Measurements from ENCODE around the gene REX1BD.
A peak's percentile ranks its signal among the peaks of the same experiment; 100 is the strongest.
"Not testable (repeated sequence)": the region's sequence is repeated elsewhere in the genome, so short reads cannot be mapped to it uniquely, and the experiment has no call there.

Gene REX1BD

GRCh38 chr19:18577365-18577914 lies 11.2 kb upstream of the REX1BD start:
- DNase-seq: no peak

GRCh38 chr19:18580311-18580710 lies 8.3 kb upstream of the REX1BD start:
- DNase-seq: no peak

- DNase-seq: peak; percentile 79 to 82
These were observed 2.3 kb upstream of the REX1BD start for GRCh38 chr19:18586306-18586705.

GRCh38 chr19:18587561-18587960 lies 1.0 kb upstream of the REX1BD start:
- DNase-seq: no peak

- DNase-seq: peak in 1 of 2 donors; percentile 12
These were observed 512 bp upstream of the REX1BD start for GRCh38 chr19:18587962-18588610.

- peak; percentile 43 to 74 for DNase-seq
These were observed 1.0 kb downstream of the REX1BD start for GRCh38 chr19:18589380-18590272.

- DNase-seq: peak; percentile 15 to 17
These were observed 2.0 kb downstream of the REX1BD start for GRCh38 chr19:18590273-18591272.

GRCh38 chr19:18591735-18592385 lies 3.3 kb downstream of the REX1BD start:
- no peak for DNase-seq

- DNase-seq: not testable (repeated sequence)
These were observed 4.1 kb downstream of the REX1BD start for GRCh38 chr19:18592732-18593131.

- DNase-seq: no peak
These were observed 4.9 kb downstream of the REX1BD start for GRCh38 chr19:18593367-18594095.

GRCh38 chr19:18594096-18594823 lies 5.7 kb downstream of the REX1BD start:
- peak; percentile 65 to 84 for DNase-seq

GRCh38 chr19:18594824-18595373 lies 6.3 kb downstream of the REX1BD start:
- DNase-seq: no peak

- DNase-seq: no peak
These were observed 6.9 kb downstream of the REX1BD start for GRCh38 chr19:18595475-18595874.

- peak; percentile 79 to 81 for DNase-seq
These were observed 8.2 kb downstream of the REX1BD start for GRCh38 chr19:18596752-18597157.

GRCh38 chr19:18597809-18598660 lies 9.4 kb downstream of the REX1BD start:
- DNase-seq: no peak

- no peak for DNase-seq
These were observed 10.9 kb downstream of the REX1BD start for GRCh38 chr19:18599485-18599884.

- not testable (repeated sequence) for DNase-seq
These were observed 12.2 kb downstream of the REX1BD start for GRCh38 chr19:18600692-18601397.

GRCh38 chr19:18601875-18602274 lies 13.3 kb downstream of the REX1BD start:
- DNase-seq: no peak
